Psoas muscle (tissue), 8 donors: Measurements from ENCODE around the gene ENTPD2. TPM values are rescaled to one million over a fixed set of nuclear protein-coding genes. Genes with fewer than 3 reads are reported as not detected.

Experiments
- ATAC-seq, 4 donors: fragments of 200-7000 bp; cut with Tn5 transposase; one replicate each; pipeline ENCODE4 v1.9.1; 2020; ENCODE audit warnings: moderate library complexity in 3 of 4, mild to moderate bottlenecking in 2 of 4
- DNase-seq, 2 donors: peaks; one replicate each; pipeline ENCODE4 v3.0.0-alpha.2; 2020
- H3K27ac ChIP-seq: fragments of 200-600 bp; one replicate; pipeline ENCODE4 v1.8.0; 2022
- H3K27me3 ChIP-seq, 3 donors: fragments of 200-600 bp in 1 of 3; one replicate each; pipeline versions ENCODE4 v1.6.1 to v1.8.0; 2013 to 2022; ENCODE audit warnings: low read length in 2 of 3, mild to moderate bottlenecking in 2 of 3, moderate library complexity in 1 of 3; ENCODE audit not compliant: insufficient read depth in 3 of 3
- H3K36me3 ChIP-seq, 2 donors: fragments of 200-600 bp in 1 of 2; one replicate each; pipeline versions ENCODE4 v1.6.1 to v1.8.0; 2013 to 2022; ENCODE audit warnings: low read depth in 1 of 2, mild to moderate bottlenecking in 1 of 2, moderate library complexity in 1 of 2; ENCODE audit not compliant: insufficient read depth in 1 of 2
- H3K4me1 ChIP-seq: fragments of 200-600 bp; one replicate; pipeline ENCODE4 v1.8.0; 2022
- H3K4me3 ChIP-seq: fragments of 200-600 bp; one replicate; pipeline ENCODE4 v1.8.0; 2022; ENCODE audit warnings: mild to moderate bottlenecking
- H3K9me3 ChIP-seq: fragments of 200-600 bp; one replicate; pipeline ENCODE4 v1.8.0; 2022
- CTCF ChIP-seq: fragments of 200-600 bp; IDR thresholded peaks from one replicate; pipeline ENCODE4 v1.8.0; 2022; ENCODE audit warnings: antibody characterized with exemption
- WGBS, 3 donors: extraction: QIAGEN DNeasy Blood & Tissue Kit; methylation state at CpG; one replicate each; pipeline versions ENCODE4 v1.1.6 to v1.1.7; 2013; 5-methylcytosine and 5-hydroxymethylcytosine counted together
- intact Hi-C, 2 donors: fragments of 100-400 bp; cut with DNase I; formaldehyde crosslinking; loops; one replicate each; pipeline versions ENCODE4 v1.11.0 to v1.14.2; 2022
- polyA plus RNA-seq, 3 donors: library from polyadenylated mRNA; stranded (reverse); fragments of 200-250 nt; gene quantifications; one replicate each; pipeline ENCODE4 v1.2.3, GENCODE V29; 2013
- total RNA-seq, 4 donors: library from RNA; stranded (reverse); fragmentation: NEBNext Ultra II Directional in 2 of 4; extraction: Animal tissue kit (Norgen Biotek cat#: 25700) in 2 of 4; gene quantifications; one replicate each; pipeline versions ENCODE4 v1.2.1 to v1.2.4, GENCODE V29; 2021 to 2023
- donor health status: healthy with polysubstance abuse.
- donor health status: DM: no; HTN: no; CAD: no; lungs with moderate emphysema.
- donor health status: Bipolar disorder and iron deficiency.
- donor health status: healthy.
- donor health status: DM: yes; HTN: yes; CAD: no.
- donor health status: DM: no; HTN: no; CAD: no.
- donor health status: DM: no; HTN: no; CAD: no.
- donor health status: DM: yes; HTN: yes; CAD: no.

ENTPD2 gene
- total and polyA plus RNA-seq, 7 donors: 0.17 to 1.4 (median 0.59) TPM

GRCh38 chr9:137076636-137077009 lies 22.8 kb upstream of the ENTPD2 start:
- H3K36me3 ChIP-seq: peaks cover 0 to 9% of the 10 kb centered on the region in 2 donors
- 57 to 60% (median 57%) methylated on average over 15 of the region's 15 CpGs for WGBS, 3 donors
- TF ChIP-seq CTCF: no peak
- no peak overlapping the region for H3K27ac ChIP-seq
- ATAC-seq (peak in 3 of 4 donors; percentile 6 to 17 (median 10)), DNase-seq (no peak)
- no peaks in the 10 kb centered on the region for H3K9me3 ChIP-seq
- H3K4me1 ChIP-seq: peaks cover 11% of the 10 kb centered on the region
- peak overlapping the region; percentile 66 for H3K4me3 ChIP-seq
- peaks cover 0 to 4% (median 0%) of the 10 kb centered on the region in 3 donors for H3K27me3 ChIP-seq
- intact Hi-C loops: no loop called here

GRCh38 chr9:137075275-137075775 lies 21.5 kb upstream of the ENTPD2 start:
- peaks cover 0 to 6% of the 10 kb centered on the region in 2 donors for H3K36me3 ChIP-seq
- no peak overlapping the region for H3K4me3 ChIP-seq
- no peaks in the 10 kb centered on the region for H3K9me3 ChIP-seq
- intact Hi-C loops: no loop called here
- no peak for ATAC-seq
- 85 to 89% (median 88%) methylated on average over 12 of the region's 12 CpGs for WGBS, 3 donors
- no peak for DNase-seq
- no peak for TF ChIP-seq CTCF
- H3K27me3 ChIP-seq: peaks cover 0 to 4% (median 0%) of the 10 kb centered on the region in 3 donors
- H3K27ac ChIP-seq: no peak overlapping the region
- H3K4me1 ChIP-seq: peaks cover 16% of the 10 kb centered on the region

- WGBS, 3 donors: 81 to 86% (median 82%) methylated on average over 12 of the region's 12 CpGs
- H3K9me3 ChIP-seq: no peaks in the 10 kb centered on the region
- no peak overlapping the region for H3K27ac ChIP-seq
- TF ChIP-seq CTCF: no peak
- H3K4me1 ChIP-seq: peaks cover 16% of the 10 kb centered on the region
- ATAC-seq (no peak), DNase-seq (peak in 1 of 2 donors; percentile 9)
- peaks cover 0 to 4% (median 0%) of the 10 kb centered on the region in 3 donors for H3K27me3 ChIP-seq
- H3K4me3 ChIP-seq: no peak overlapping the region
- peaks cover 0 to 6% of the 10 kb centered on the region in 2 donors for H3K36me3 ChIP-seq
- intact Hi-C loops: no loop called here
These were observed 20.9 kb upstream of the ENTPD2 start for GRCh38 chr9:137074657-137075274.

- Histone ChIP-seq H3K27ac (no peak overlapping the region), H3K4me1 (peaks cover 16% of the 10 kb centered on the region), H3K36me3 (peaks cover 0 to 2% of the 10 kb centered on the region in 2 donors), H3K27me3 (peaks cover 0 to 12% (median 5%) of the 10 kb centered on the region in 3 donors), H3K4me3 (no peak overlapping the region), H3K9me3 (no peaks in the 10 kb centered on the region)
- intact Hi-C loops: no loop called here
- ATAC-seq: no peak
- 82 to 88% (median 85%) methylated on average over 8 of the region's 8 CpGs for WGBS, 3 donors
- peak in 1 of 2 donors; percentile 3 for DNase-seq
- TF ChIP-seq CTCF: no peak
These were observed 20.1 kb upstream of the ENTPD2 start for GRCh38 chr9:137073992-137074399.
